GM12878 (cell line): ENCODE data around the gene ZNF107. TPM values are rescaled to one million over a fixed set of nuclear protein-coding genes. Genes with fewer than 3 reads are reported as not detected.
A peak's percentile ranks its signal among the peaks of the same experiment; 100 is the strongest.

Experiments used
- ATAC-seq: fragments of 200-7000 bp; cut with Tn5 transposase; 3 replicates; pipeline ENCODE4 v1.9.1; 2020; ENCODE audit warnings: mild to moderate bottlenecking, moderate library complexity
- BruUV-seq: library from RNA; stranded (reverse); fragments of 400-500 nt; replicated peaks from 2 replicates; lab custom pipeline; 2021; lab: Mats Ljungman, UMichigan
- CTCF ChIA-PET: fragments of 300-600 bp; sonication (Branson Sonifier 250); formaldehyde crosslinking; extraction: SDS; loops from one replicate; lab custom pipeline; 2021; ENCODE audit warnings: inconsistent platforms; lab: Yijun Ruan, JAX
- POLR2A ChIA-PET: fragments of 350-600 bp; formaldehyde crosslinking; extraction: SDS; loops from one replicate; lab custom pipeline; 2021; ENCODE audit warnings: inconsistent platforms; lab: Charles Lee
- RAD21 ChIA-PET: fragments of 300-600 bp; sonication (Branson Sonifier 250); formaldehyde crosslinking; loops from one replicate; lab custom pipeline; 2023; ENCODE audit warnings: antibody characterized with exemption; ENCODE audit not compliant: unreplicated experiment; lab: Charles Lee
- SMC1A ChIA-PET: fragments of 300-600 bp; sonication (Branson Sonifier 250); formaldehyde crosslinking; loops from one replicate; lab custom pipeline; 2023; ENCODE audit not compliant: unreplicated experiment, uncharacterized antibody; lab: Charles Lee
- DNase-seq: peaks from one replicate; pipeline ENCODE4 v3.0.0-alpha.2; 2011; ENCODE audit warnings: low read depth, low spot score
- FAIRE-seq: peaks from 3 replicates; lab custom pipeline; 2011; peaks lifted over from hg19 to GRCh38; lab: Jason Lieb, UNC
- H2AFZ ChIP-seq: 2 replicates; pipeline ENCODE4 v1.6.0; 2011; ENCODE audit warnings: low read depth, low read length, control low read depth; ENCODE audit not compliant: control insufficient read depth
- H3K27ac ChIP-seq: 2 replicates; pipeline ENCODE4 v1.5.1; 2011; ENCODE audit warnings: control low read depth; ENCODE audit not compliant: control insufficient read depth, insufficient read depth
- H3K27me3 ChIP-seq, 2 experiments: replicated peaks in 1 of 2; 2 replicates each; pipeline versions ENCODE4 v1.6.0 to v1.6.1; 2011; ENCODE audit warnings: low read length in 1 of 2; ENCODE audit not compliant: control insufficient read depth in 2 of 2, insufficient read depth in 2 of 2
- H3K36me3 ChIP-seq, 2 experiments: 2 replicates each; pipeline ENCODE4 v1.5.1; 2011; ENCODE audit warnings: low read length in 1 of 2; ENCODE audit not compliant: control insufficient read depth in 2 of 2, insufficient read depth in 2 of 2
- H3K4me1 ChIP-seq: 2 replicates; pipeline ENCODE4 v1.6.1; 2011; ENCODE audit warnings: mild to moderate bottlenecking, low read length, moderate library complexity, mixed read lengths; ENCODE audit not compliant: control insufficient read depth, insufficient read depth
- H3K4me2 ChIP-seq: 2 replicates; pipeline ENCODE4 v1.6.0; 2011; ENCODE audit warnings: control low read depth; ENCODE audit not compliant: control insufficient read depth, insufficient read depth
- H3K4me3 ChIP-seq: fragments of 200-600 bp; sonication (generic); 2 replicates; pipeline ENCODE4 v1.5.1; 2016
- H3K79me2 ChIP-seq: 2 replicates; pipeline ENCODE4 v1.6.0; 2011; ENCODE audit warnings: low read length; ENCODE audit not compliant: control insufficient read depth, insufficient read depth
- H3K9ac ChIP-seq: 2 replicates; pipeline ENCODE4 v1.8.0; 2011; ENCODE audit warnings: low read length, control low read depth, mixed read lengths; ENCODE audit not compliant: control insufficient read depth, insufficient read depth
- H3K9me3 ChIP-seq: replicated peaks from 3 replicates; pipeline ENCODE4 v1.5.1; 2011; ENCODE audit warnings: mild to moderate bottlenecking, low read length; ENCODE audit not compliant: control insufficient read depth, insufficient read depth
- H4K20me1 ChIP-seq: 2 replicates; pipeline ENCODE4 v1.6.0; 2011; ENCODE audit not compliant: control insufficient read depth, insufficient read depth
- ASH2L ChIP-seq: fragments of 300-600, 200-600 bp; sonication (generic); IDR thresholded peaks from 2 replicates; pipeline ENCODE4 v1.6.1; 2017; ENCODE audit warnings: low read depth, mild to moderate bottlenecking, borderline replicate concordance
- ATF2 ChIP-seq: IDR thresholded peaks from 2 replicates; pipeline ENCODE4 v1.6.1; 2012; ENCODE audit warnings: low read length, inconsistent platforms
- ATF3 ChIP-seq: IDR thresholded peaks from 2 replicates; pipeline ENCODE4 v1.6.1; 2011; ENCODE audit warnings: low read depth, mild to moderate bottlenecking, low read length, moderate library complexity, borderline replicate concordance; ENCODE audit errors: extremely low read depth
- BCL11A ChIP-seq: IDR thresholded peaks from 2 replicates; pipeline ENCODE4 v1.6.1; 2011; ENCODE audit warnings: low read depth, low read length
- BMI1 ChIP-seq: fragments of 450-650 bp; IDR thresholded peaks from 2 replicates; pipeline ENCODE4 v1.6.1; 2016; ENCODE audit warnings: mild to moderate bottlenecking, moderate library complexity, borderline replicate concordance
- EP300 ChIP-seq, 2 experiments: fragments of 150-350 bp in 1 of 2; IDR thresholded peaks; 2 replicates each; pipeline ENCODE4 v1.6.1; 2011 to 2012; ENCODE audit warnings: low read depth in 2 of 2, low read length in 2 of 2, borderline replicate concordance in 1 of 2, improper control_type of control experiment in 1 of 2, inconsistent platforms in 1 of 2; ENCODE audit not compliant: control insufficient read depth in 1 of 2
- KAT2A ChIP-seq: conservative IDR thresholded peaks from 2 replicates; pipeline ENCODE4 v1.6.1; 2011; ENCODE audit warnings: low read depth, low read length; ENCODE audit not compliant: control insufficient read depth
- KDM1A ChIP-seq: fragments of 200-600 bp; sonication (generic); IDR thresholded peaks from 2 replicates; pipeline ENCODE4 v1.6.1; 2016; ENCODE audit warnings: borderline replicate concordance
- NFIC ChIP-seq: IDR thresholded peaks from 2 replicates; pipeline ENCODE4 v1.6.1; 2012; ENCODE audit warnings: low read depth, mild to moderate bottlenecking, inconsistent platforms, low read length, moderate library complexity
- RFX5 ChIP-seq: IDR thresholded peaks from 2 replicates; pipeline ENCODE4 v1.6.1; 2011; ENCODE audit warnings: low read depth, low read length, improper control_type of control experiment
- RUNX3 ChIP-seq: IDR thresholded peaks from 2 replicates; pipeline ENCODE4 v1.6.1; 2012; ENCODE audit warnings: low read length, inconsistent platforms
- SKIL ChIP-seq: fragments of 450-650 bp; IDR thresholded peaks from 2 replicates; pipeline ENCODE4 v1.6.1; 2017; ENCODE audit warnings: mild to moderate bottlenecking, low read depth, inconsistent platforms; ENCODE audit not compliant: poor library complexity, severe bottlenecking
- SRF ChIP-seq, 2 experiments: IDR thresholded peaks; 2 replicates each; pipeline ENCODE4 v1.6.1; 2011; ENCODE audit warnings: low read depth in 2 of 2, low read length in 2 of 2, mild to moderate bottlenecking in 1 of 2, moderate library complexity in 1 of 2
- ZNF207 ChIP-seq: fragments of 450-650 bp; IDR thresholded peaks from 2 replicates; pipeline ENCODE4 v1.6.1; 2014; ENCODE audit warnings: antibody characterized with exemption, mild to moderate bottlenecking, borderline replicate concordance
- WGBS: methylation state at CpG from one replicate; pipeline ENCODE4 v1.1.6; 2016; ENCODE audit warnings: low lambda C conversion rate; ENCODE audit not compliant: insufficient replicate concordance, insufficient coverage; ENCODE audit errors: missing lambda C conversion rate; 5-methylcytosine and 5-hydroxymethylcytosine counted together
- in situ Hi-C: fragments of 300-500 bp; cut with MboI; formaldehyde crosslinking; loops from 9 replicates; pipeline ENCODE4 v1.14.3; 2018; ENCODE audit warnings: mixed read lengths
- intact Hi-C: fragments of 100-400 bp; cut with micrococcal nuclease; formaldehyde crosslinking; loops from one replicate; pipeline ENCODE4 v1.14.2; 2022; ENCODE audit not compliant: unreplicated experiment
- polyA plus RNA-seq, 11 experiments: library from polyadenylated mRNA; depleted of rRNA in 4 of 11; unstranded in 6 of 11; stranded (reverse) in 5 of 11; fragments of >200 nt; fragmentation: Nextera tagmentation in 4 of 11; fragmentation: Illumina TruSeq in 1 of 11; extraction: Ambion mirVana in 4 of 11; extraction: Trizol in 1 of 11; gene quantifications; 1 replicate in 1 of 11; 2 replicates in 10 of 11; pipeline versions ENCODE4 v1.2.1 to v1.2.3, GENCODE V29; 2011 to 2016; ENCODE audit warnings: inconsistent platforms in 2 of 11, missing spikeins in 2 of 11, low read depth in 1 of 11
- total RNA-seq, 4 experiments: library from RNA; depleted of rRNA in 3 of 4; stranded (reverse); fragments of >200 nt in 3 of 4; fragmentation: Illumina TruSeq in 1 of 4; extraction: Trizol in 1 of 4; gene quantifications; 2 replicates each; pipeline versions ENCODE4 v1.2.1 to v1.2.3, GENCODE V29; 2013 to 2021

ZNF107 gene
- total and polyA plus RNA-seq, 10 of the 15 experiments (the other 5 are each of a cell fraction or from before 2014, with no cell fraction given): 3.2 to 23.3 (median 13.7) TPM

GRCh38 chr7:64672414-64672813, 6.5 kb downstream of the ZNF107 start:
- RAD21 ChIA-PET: no interaction called here
- H3K4me2 ChIP-seq: no peak overlapping the region
- POLR2A ChIA-PET: interaction anchor here (1.0 kb wide), 1 partner anchor 361 kb away, joined by 3 read pairs; no protein-coding TSS in a partner anchor
- CTCF ChIA-PET: no interaction called here
- peaks cover 27% of the 10 kb centered on the region for H3K9me3 ChIP-seq
- no peak overlapping the region for H2AFZ ChIP-seq
- ATAC-seq: no peak
- no peak overlapping the region for H3K4me3 ChIP-seq
- H3K9ac ChIP-seq: no peak overlapping the region
- in situ Hi-C loops: no loop called here
- TF ChIP-seq RUNX3 (peak; percentile 68), RFX5 (no peak), NFIC (no peak), ATF3 (no peak)
- TF ChIP-seq, all 136 proteins: peak for 1
- FAIRE-seq (no peak), DNase-seq (no peak)
- no peaks in the 10 kb centered on the region; the same call in 1 of the 2 replicates for H4K20me1 ChIP-seq
- 82% methylated on average over 8 of the region's 8 CpGs for WGBS
- H3K36me3 ChIP-seq: peaks cover 2 to 17% of the 10 kb centered on the region in 2 experiments; a peak in 3 of 4 replicates
- SMC1A ChIA-PET: interaction anchor here (1.0 to 1.2 kb wide), 2 partner anchors 16 to 235 kb away, joined by 3 read pairs; no protein-coding TSS in a partner anchor
- no peak overlapping the region for H3K27ac ChIP-seq
- no peaks in the 10 kb centered on the region for H3K27me3 ChIP-seq
- H3K79me2 ChIP-seq: peaks cover 67% of the 10 kb centered on the region
- intact Hi-C loops: no loop called here
- no peaks in the 10 kb centered on the region for H3K4me1 ChIP-seq
- BruUV-seq: no TSS peak

- no peak for FAIRE-seq
- H3K4me2 ChIP-seq: no peak overlapping the region
- peaks cover 39 to 78% of the 10 kb centered on the region in 2 experiments for H3K36me3 ChIP-seq
- H3K79me2 ChIP-seq: peaks cover 2% of the 10 kb centered on the region
- RAD21 ChIA-PET: no interaction called here
- POLR2A ChIA-PET: no interaction called here
- H3K27me3 ChIP-seq: no peaks in the 10 kb centered on the region
- ATAC-seq: no peak
- peaks cover 78% of the 10 kb centered on the region for H3K9me3 ChIP-seq
- no peak overlapping the region for H2AFZ ChIP-seq
- no peak overlapping the region for H3K4me3 ChIP-seq
- peaks cover 11% of the 10 kb centered on the region for H3K4me1 ChIP-seq
- no peak overlapping the region for H3K27ac ChIP-seq
- H4K20me1 ChIP-seq: no peaks in the 10 kb centered on the region
- H3K9ac ChIP-seq: no peak overlapping the region
- DNase-seq: no peak
- no TSS peak for BruUV-seq
- in situ Hi-C loops: loop anchor here (10.0 to 25.0 kb wide), 2 partner anchors 130 to 702 kb away; no protein-coding TSS in a partner anchor
- 98% methylated on average over 9 of the region's 9 CpGs for WGBS
- SMC1A ChIA-PET: no interaction called here
- CTCF ChIA-PET: no interaction called here
- intact Hi-C loops: no loop called here
- TF ChIP-seq SKIL (no peak), ASH2L (no peak), KAT2A (no peak), EP300 (IDR thresholded peaks at IDR 0.05; ENCODE audit: borderline replicate concordance in 1 of 2, control insufficient read depth in 1 of 2, low read depth in 2 of 2, low read length in 2 of 2) (no peak), SRF (IDR thresholded peaks at IDR 0.05; ENCODE audit: low read depth in 2 of 2, low read length in 2 of 2) (no peak), KDM1A (no peak), ATF2 (no peak), BCL11A (no peak), BMI1 (no peak), ZNF207 (no peak)
These were observed 19.2 kb downstream of the ZNF107 start for GRCh38 chr7:64685091-64685490.
